K562 (cell line): ENCODE data around the gene MED29. TPM values are rescaled to one million over a fixed set of nuclear protein-coding genes. Genes with fewer than 3 reads are reported as not detected.

ENCODE experiments used
- ARID1B ChIP-seq: fragments of 450-650 bp; IDR thresholded peaks from 2 replicates; pipeline ENCODE4 v1.6.1; 2016; ENCODE audit warnings: antibody characterized with exemption, mild to moderate bottlenecking, inconsistent platforms
- ATF7 ChIP-seq: fragments of 450-650 bp; IDR thresholded peaks from 2 replicates; pipeline ENCODE4 v1.7.1; 2014; ENCODE audit warnings: mild to moderate bottlenecking, moderate library complexity
- BRD9 ChIP-seq: fragments of 450-650 bp; IDR thresholded peaks from 2 replicates; pipeline ENCODE4 v1.6.1; 2018; ENCODE audit warnings: low read depth; ENCODE audit not compliant: partially characterized antibody
- CBFA2T2 ChIP-seq: fragments of 450-650 bp; conservative IDR thresholded peaks from 2 replicates; pipeline ENCODE4 v1.6.1; 2017; ENCODE audit warnings: mild to moderate bottlenecking
- CBFA2T3 ChIP-seq: fragments of 450-650 bp; IDR thresholded peaks from 2 replicates; pipeline ENCODE4 v1.6.1; 2017
- CEBPG ChIP-seq, 3 experiments: fragments of 200-800 bp in 1 of 3; sonication (Bioruptor generic) in 1 of 3; sonication (generic) in 1 of 3; formaldehyde crosslinking in 1 of 3; IDR thresholded peaks in 2 of 3; conservative IDR thresholded peaks in 1 of 3; 2 replicates each; pipeline versions ENCODE4 v1.6.1 to v1.8.0; 2016 to 2022; ENCODE audit warnings: missing compliant biosample characterization in 2 of 3, missing genetic modification characterization in 2 of 3, mild to moderate bottlenecking in 1 of 3, missing genetic modification reagents in 1 of 3
- CTBP1 ChIP-seq: fragments of 450-650 bp; IDR thresholded peaks from 2 replicates; pipeline ENCODE4 v1.6.1; 2016; ENCODE audit warnings: borderline replicate concordance
- EP300 ChIP-seq: IDR thresholded peaks from 2 replicates; pipeline ENCODE4 v1.6.1; 2012; ENCODE audit warnings: low read length, improper control_type of control experiment
- HDAC3 ChIP-seq: fragments of 450-650 bp; IDR thresholded peaks from 2 replicates; pipeline ENCODE4 v1.6.1; 2018; ENCODE audit warnings: borderline replicate concordance, mild to moderate bottlenecking, moderate library complexity; ENCODE audit not compliant: partially characterized antibody
- JUND ChIP-seq, 2 experiments: IDR thresholded peaks; 2 replicates in 1 of 2; 3 replicates in 1 of 2; pipeline ENCODE4 v1.6.1; 2011; ENCODE audit warnings: borderline replicate concordance in 2 of 2, low read depth in 2 of 2, low read length in 2 of 2, improper control_type of control experiment in 1 of 2, missing biosample characterization in 1 of 2, missing genetic modification characterization in 1 of 2, missing genetic modification reagents in 1 of 2
- KDM1A ChIP-seq, 2 experiments: fragments of 450-650 bp; IDR thresholded peaks; 2 replicates each; pipeline ENCODE4 v1.6.1; 2016; ENCODE audit warnings: mild to moderate bottlenecking in 2 of 2
- MNT ChIP-seq, 2 experiments: fragments of 450-650 bp; conservative IDR thresholded peaks; 2 replicates each; pipeline ENCODE4 v1.6.1; 2017; ENCODE audit warnings: mild to moderate bottlenecking in 2 of 2, moderate library complexity in 2 of 2
- MXD1 ChIP-seq: fragments of 250-450 bp; sonication (Bioruptor Pico); IDR thresholded peaks from 2 replicates; pipeline ENCODE4 v1.8.0; 2021; ENCODE audit warnings: borderline replicate concordance, mild to moderate bottlenecking, moderate library complexity; ENCODE audit not compliant: poor library complexity, severe bottlenecking
- NCOR1 ChIP-seq: fragments of 450-650 bp; IDR thresholded peaks from 2 replicates; pipeline ENCODE4 v1.6.1; 2016; ENCODE audit warnings: mild to moderate bottlenecking, moderate library complexity
- NFYB ChIP-seq: IDR thresholded peaks from 2 replicates; pipeline ENCODE4 v1.6.1; 2011; ENCODE audit warnings: mild to moderate bottlenecking, moderate library complexity; ENCODE audit not compliant: insufficient read length; ENCODE audit errors: extremely low read depth
- PRPF4 ChIP-seq: fragments of 200-400 bp; formaldehyde crosslinking; IDR thresholded peaks from one replicate; pipeline ENCODE4 v1.6.1; 2017; ENCODE audit warnings: low read length, low read depth, mild to moderate bottlenecking; ENCODE audit not compliant: insufficient read depth, poor library complexity, severe bottlenecking
- SOX6 ChIP-seq: fragments of 450-650 bp; IDR thresholded peaks from 2 replicates; pipeline ENCODE4 v1.6.1; 2014; ENCODE audit warnings: mild to moderate bottlenecking
- TAL1 ChIP-seq: fragments of 450-650 bp; IDR thresholded peaks from 2 replicates; pipeline ENCODE4 v1.6.1; 2016; ENCODE audit warnings: mild to moderate bottlenecking
- TCF3 ChIP-seq: sonication (generic); formaldehyde crosslinking; IDR thresholded peaks from 2 replicates; pipeline ENCODE4 v1.4.0; 2020; ENCODE audit warnings: mild to moderate bottlenecking, missing genetic modification reagents
- ZNF24 ChIP-seq: fragments of 450-650 bp; IDR thresholded peaks from 2 replicates; pipeline ENCODE4 v1.6.1; 2016
- ZNF75A ChIP-seq: fragments of 450-650 bp; formaldehyde crosslinking; IDR thresholded peaks from 2 replicates; pipeline ENCODE4 v1.4.0; 2020; ENCODE audit warnings: mild to moderate bottlenecking
- polyA plus RNA-seq, 8 experiments: library from polyadenylated mRNA; depleted of rRNA in 4 of 8; stranded (reverse) in 5 of 8; unstranded in 3 of 8; fragments of >200 nt; fragmentation: Nextera tagmentation in 2 of 8; fragmentation: Illumina TruSeq in 1 of 8; extraction: Ambion mirVana in 2 of 8; extraction: Trizol in 1 of 8; gene quantifications; 2 replicates each; pipeline versions ENCODE4 v1.2.1 to v1.2.3, GENCODE V29; 2011 to 2014; ENCODE audit warnings: inconsistent platforms in 1 of 8, missing spikeins in 1 of 8
- total RNA-seq, 7 experiments: library from RNA; depleted of rRNA in 6 of 7; stranded (reverse); fragments of >200 nt in 6 of 7; fragmentation: Illumina TruSeq in 2 of 7; extraction: Trizol in 2 of 7; gene quantifications; 2 replicates each; pipeline versions ENCODE4 v1.2.1 to v1.2.3, GENCODE V29; 2011 to 2021; ENCODE audit warnings: low replicate concordance in 1 of 7

MED29 gene
- total and polyA plus RNA-seq, 9 of the 15 experiments (the other 6 are each of a cell fraction or from before 2014, with no cell fraction given), result 1.8 to 22.6 (median 12.4) TPM

- TF ChIP-seq JUND (IDR thresholded peaks at IDR 0.05; ENCODE audit: borderline replicate concordance, low read depth, low read length) (peak; percentile 38; the same call in 1 of the 2 replicates), JUND (tag; IDR thresholded peaks at IDR 0.05; ENCODE audit: borderline replicate concordance, low read depth, low read length) (peak; percentile 8; the same call in 1 of the 3 replicates), CBFA2T2 (peak; percentile 48), TAL1 (peak; percentile 27; the same call in 1 of the 2 replicates), HDAC3 (peak; percentile 19), SOX6 (peak; percentile 57; the same call in 1 of the 2 replicates), KDM1A (IDR thresholded peaks at IDR 0.05) (peak; percentile 45 to 66; a peak in 3 of 4 replicates), EP300 (peak; percentile 54; the same call in 1 of the 2 replicates), MXD1 (CRISPR knock-in tag) (no peak), PRPF4 (no peak), CTBP1 (peak; percentile 16; the same call in 1 of the 2 replicates), ATF7 (peak; percentile 47), ZNF24 (peak; percentile 38; the same call in 1 of the 2 replicates), NFYB (no peak), CBFA2T3 (peak; percentile 72), BRD9 (no peak), MNT (conservative IDR thresholded peaks at IDR 0.05) (0 out of 4 replicates have a peak, but pooled peaks of 1 of the 2 experiments have one; percentile 20), ARID1B (peak; percentile 58), NCOR1 (peak; percentile 54; the same call in 1 of the 2 replicates), TCF3 (CRISPR knock-in tag) (peak; percentile 51), ZNF75A (CRISPR knock-in tag) (0 out of 2 replicates have a peak, but pooled peaks have one; percentile 11), CEBPG (CRISPR knock-in tag; IDR thresholded peaks at IDR 0.05) (no peak), CEBPG (tag; conservative IDR thresholded peaks at IDR 0.05 in 1 of 2, IDR thresholded peaks at IDR 0.05 in 1 of 2) (no peak)
Observed at GRCh38 chr19:39347332-39348164, 43.6 kb upstream of the MED29 start (continued).
